ENCODE data around the gene CLEC2D.

- TF ChIP-seq, protein P1, sequence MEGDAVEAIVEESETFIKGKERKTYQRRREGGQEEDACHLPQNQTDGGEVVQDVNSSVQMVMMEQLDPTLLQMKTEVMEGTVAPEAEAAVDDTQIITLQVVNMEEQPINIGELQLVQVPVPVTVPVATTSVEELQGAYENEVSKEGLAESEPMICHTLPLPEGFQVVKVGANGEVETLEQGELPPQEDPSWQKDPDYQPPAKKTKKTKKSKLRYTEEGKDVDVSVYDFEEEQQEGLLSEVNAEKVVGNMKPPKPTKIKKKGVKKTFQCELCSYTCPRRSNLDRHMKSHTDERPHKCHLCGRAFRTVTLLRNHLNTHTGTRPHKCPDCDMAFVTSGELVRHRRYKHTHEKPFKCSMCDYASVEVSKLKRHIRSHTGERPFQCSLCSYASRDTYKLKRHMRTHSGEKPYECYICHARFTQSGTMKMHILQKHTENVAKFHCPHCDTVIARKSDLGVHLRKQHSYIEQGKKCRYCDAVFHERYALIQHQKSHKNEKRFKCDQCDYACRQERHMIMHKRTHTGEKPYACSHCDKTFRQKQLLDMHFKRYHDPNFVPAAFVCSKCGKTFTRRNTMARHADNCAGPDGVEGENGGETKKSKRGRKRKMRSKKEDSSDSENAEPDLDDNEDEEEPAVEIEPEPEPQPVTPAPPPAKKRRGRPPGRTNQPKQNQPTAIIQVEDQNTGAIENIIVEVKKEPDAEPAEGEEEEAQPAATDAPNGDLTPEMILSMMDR (IDR thresholded peaks at IDR 0.05) = no peak
- TF ChIP-seq POLR2A (IDR thresholded peaks at IDR 0.05) (no peak), EP300 (IDR thresholded peaks at IDR 0.05) (no peak)
Measured at GRCh38 chr12:9662488-9662887, 7.0 kb upstream of the CLEC2D start.

All from ovary (tissue), 3 donors.